NCI-H1105 (cell line): ENCODE measurements around the gene WNK2.
"Not testable (repeated sequence)": the region's sequence is repeated elsewhere in the genome, so short reads cannot be mapped to it uniquely, and the experiment has no call there.

Experiments used
- DNase-seq: peaks from one replicate; lab custom pipeline; 2025; lab: John Stamatoyannopoulos, UW

The WNK2 gene

GRCh38 chr9:93308158-93308602, 124.2 kb downstream of the WNK2 start:
- no peak for DNase-seq

GRCh38 chr9:93308676-93309075, 124.7 kb downstream of the WNK2 start:
- no peak for DNase-seq

GRCh38 chr9:93309889-93310425, 126.0 kb downstream of the WNK2 start:
- DNase-seq: no peak

- no peak for DNase-seq
Measured at GRCh38 chr9:93315118-93315517, 131.2 kb downstream of the WNK2 start.

- no peak for DNase-seq
Measured at GRCh38 chr9:93315960-93316359, 132.0 kb downstream of the WNK2 start.

- DNase-seq: no peak
Measured at GRCh38 chr9:93316726-93317494, 133.0 kb downstream of the WNK2 start.

GRCh38 chr9:93317495-93318094, 133.7 kb downstream of the WNK2 start:
- DNase-seq: no peak

- DNase-seq: no peak
Measured at GRCh38 chr9:93318480-93318879, 134.5 kb downstream of the WNK2 start.

- no peak for DNase-seq
Measured at GRCh38 chr9:93319301-93319991, 135.5 kb downstream of the WNK2 start.

- DNase-seq: peak; percentile 56
Measured at GRCh38 chr9:93319992-93320500, 136.1 kb downstream of the WNK2 start.

GRCh38 chr9:93320591-93321219, 136.8 kb downstream of the WNK2 start:
- no peak for DNase-seq

GRCh38 chr9:93321220-93321610, 137.3 kb downstream of the WNK2 start:
- no peak for DNase-seq

- DNase-seq: not testable (repeated sequence)
Measured at GRCh38 chr9:93323446-93323954, 139.6 kb downstream of the WNK2 start.

- DNase-seq: no peak
Measured at GRCh38 chr9:93324191-93324834, 140.4 kb downstream of the WNK2 start.

- DNase-seq: no peak
Measured at GRCh38 chr9:93325307-93326035, 141.5 kb downstream of the WNK2 start.

GRCh38 chr9:93326056-93326455, 142.1 kb downstream of the WNK2 start:
- DNase-seq: no peak

GRCh38 chr9:93326654-93327053, 142.7 kb downstream of the WNK2 start:
- no peak for DNase-seq

- DNase-seq: no peak
Measured at GRCh38 chr9:93329629-93330280, 145.8 kb downstream of the WNK2 start.

GRCh38 chr9:93332317-93332716, 148.4 kb downstream of the WNK2 start:
- DNase-seq: no peak

- no peak for DNase-seq
Measured at GRCh38 chr9:93336720-93337119, 152.8 kb downstream of the WNK2 start.
